ENCODE results near the gene CXorf65. TPM values are rescaled to one million over a fixed set of nuclear protein-coding genes. Genes with fewer than 3 reads are reported as not detected.

CXorf65 gene
- total RNA-seq, 2 experiments from 2014 or later = 7.7 to 11.3 TPM

Other genes with a start within 250 kb of the CXorf65 start
- gene TEX11, start 198.0 kb downstream of the CXorf65 start, total RNA-seq = not detected
- gene SLC7A3, start 175.6 kb downstream of the CXorf65 start, total RNA-seq = under 1 TPM; 0.17 to 0.24 TPM
- 10 to 100 TPM; 32.9 to 35.2 TPM for gene SNX12, start 38.4 kb downstream of the CXorf65 start, total RNA-seq
- 1 to 10 TPM; 7.9 to 8.9 TPM for gene FOXO4, start 10.9 kb downstream of the CXorf65 start, total RNA-seq
- gene IL2RG, start 4.8 kb upstream of the CXorf65 start, total RNA-seq = 100 to 1,000 TPM; 144 to 148 TPM
- 10 to 100 TPM; 43.5 to 43.6 TPM for gene MED12, start 11.9 kb upstream of the CXorf65 start, total RNA-seq
- gene NLGN3, start 38.1 kb upstream of the CXorf65 start, total RNA-seq = under 1 TPM; 0.60 to 0.81 TPM
- not detected for gene GJB1, start 116.5 kb upstream of the CXorf65 start, total RNA-seq
- 1 to 10 TPM; 7.7 to 8.2 TPM for gene ZMYM3, start 147.4 kb upstream of the CXorf65 start, total RNA-seq
- gene NONO, start 176.9 kb upstream of the CXorf65 start, total RNA-seq = 100 to 1,000 TPM; 490 to 531 TPM
- gene ITGB1BP2, start 195.0 kb upstream of the CXorf65 start, total RNA-seq = 1 to 10 TPM; 4.4 to 5.1 TPM

Measured in activated naive CD4-positive, alpha-beta T cell treated with anti-CD3 and anti-CD28 coated beads for 36 hours (primary cell).